Measurements from ENCODE around the gene SNX9.
"Not testable (repeated sequence)": the region's sequence is repeated elsewhere in the genome, so short reads cannot be mapped to it uniquely, and the experiment has no call there.

SNX9 gene

DNA sequence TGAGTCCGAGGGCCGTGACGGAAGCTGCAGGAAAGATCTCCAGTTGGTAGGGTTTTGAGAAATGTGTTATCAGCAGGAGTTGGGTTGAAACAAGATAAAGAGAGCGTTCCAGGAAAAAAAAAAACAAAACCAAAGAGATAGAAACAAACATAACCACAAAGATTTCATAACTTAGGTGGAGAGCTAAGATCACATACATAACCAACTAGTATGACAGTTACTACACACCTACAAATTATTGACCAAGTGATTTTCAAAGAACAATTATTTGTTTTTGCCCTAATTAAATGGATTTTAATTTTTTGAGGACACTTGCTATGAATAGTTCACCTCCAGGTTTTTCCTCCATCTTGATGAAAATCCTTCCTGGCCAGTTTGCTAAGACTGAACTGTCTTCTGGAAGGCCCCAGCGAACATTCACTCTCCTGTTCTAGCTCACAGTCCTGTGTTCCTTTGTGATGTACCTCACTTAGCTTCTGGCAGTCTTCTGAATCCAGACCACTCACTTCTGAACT, 69.4 kb downstream of the SNX9 start:
- no peak for FAIRE-seq

DNA sequence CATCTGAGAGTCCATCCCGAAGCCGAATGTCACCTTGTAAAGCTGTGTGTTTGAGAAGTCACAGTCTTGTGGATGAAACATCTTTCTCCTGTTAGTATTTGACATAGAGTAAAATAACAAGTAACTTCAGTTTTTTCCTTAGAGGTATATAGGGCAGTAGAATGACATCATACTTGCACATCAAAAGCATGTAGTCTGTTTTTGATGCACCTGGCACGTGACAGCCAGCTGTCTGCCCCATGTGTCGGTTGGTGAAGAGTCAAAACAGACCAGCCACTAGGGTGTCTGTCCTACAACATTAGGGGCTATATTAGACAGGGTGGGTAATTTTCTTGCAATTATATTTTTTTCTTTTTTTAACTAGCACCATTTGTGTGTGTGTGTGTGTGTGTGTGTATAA, 70.2 kb downstream of the SNX9 start:
- FAIRE-seq: no peak

GRCh38 chr6:157895585-157895984, 72.5 kb downstream of the SNX9 start:
- FAIRE-seq: no peak

DNA sequence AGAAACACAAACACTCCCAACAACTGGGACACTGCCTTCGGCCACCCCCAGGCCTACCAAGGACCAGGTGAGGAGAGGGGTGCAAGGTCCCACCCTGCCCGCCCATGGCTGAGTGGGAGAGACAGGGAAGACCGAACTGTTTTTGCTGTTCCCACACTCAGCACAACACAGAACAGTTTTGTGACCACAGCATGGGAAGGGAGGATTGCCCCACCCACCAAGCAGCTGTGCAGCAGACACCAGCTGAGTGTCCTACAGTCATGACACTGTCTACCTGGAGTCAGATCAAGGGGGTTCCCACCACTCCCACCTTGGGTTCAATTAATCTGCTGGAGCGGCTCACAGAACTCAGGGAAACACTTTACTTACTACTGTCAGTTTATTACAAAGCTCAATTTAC, 73.9 kb downstream of the SNX9 start:
- FAIRE-seq: no peak

GRCh38 chr6:157898169-157898568, 75.1 kb downstream of the SNX9 start:
- no peak for FAIRE-seq

DNA sequence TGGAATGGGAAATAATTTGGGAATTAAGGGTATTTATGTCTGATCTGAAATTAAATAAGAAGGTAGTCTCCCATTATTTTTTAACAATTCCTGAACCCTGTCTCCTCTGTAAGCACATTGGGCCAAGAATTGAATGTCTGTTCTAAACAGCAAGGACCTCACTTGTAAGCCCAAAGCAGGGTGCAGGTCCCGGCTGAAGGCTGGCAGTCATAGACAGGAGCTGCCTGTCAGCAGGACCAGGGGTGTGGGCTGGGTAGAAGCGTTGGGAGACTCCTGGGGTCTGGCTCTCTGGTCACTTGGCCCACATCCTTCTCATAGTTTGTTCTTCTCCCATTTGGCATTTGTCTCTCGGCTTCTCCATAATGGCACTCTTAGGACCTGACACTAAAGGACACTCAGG, 75.6 kb downstream of the SNX9 start:
- no peak for FAIRE-seq

DNA sequence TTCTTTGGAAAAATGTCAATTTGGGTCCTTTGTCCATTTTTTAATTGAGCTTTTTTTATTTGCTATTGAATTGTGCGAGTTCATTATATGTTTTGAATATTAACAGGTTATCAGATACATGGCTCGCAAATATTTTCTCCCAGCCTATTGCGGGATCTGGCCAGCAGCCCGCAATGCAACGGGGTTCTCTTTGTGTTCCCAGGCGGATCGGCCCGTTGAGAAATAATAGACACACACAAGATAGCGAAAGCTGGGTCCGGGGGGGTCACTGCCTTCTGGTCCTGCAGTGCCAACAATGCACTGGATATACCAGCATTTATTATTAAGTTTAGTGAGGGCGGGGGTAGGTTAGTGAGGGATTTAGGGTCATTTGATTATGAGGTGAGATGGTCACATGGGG, 77.2 kb downstream of the SNX9 start:
- not testable (repeated sequence) for FAIRE-seq

- not testable (repeated sequence) for FAIRE-seq
Measured at GRCh38 chr6:157900751-157901150, 77.7 kb downstream of the SNX9 start.

- FAIRE-seq: no peak
Measured at GRCh38 chr6:157904999-157905398, 82.0 kb downstream of the SNX9 start.

DNA sequence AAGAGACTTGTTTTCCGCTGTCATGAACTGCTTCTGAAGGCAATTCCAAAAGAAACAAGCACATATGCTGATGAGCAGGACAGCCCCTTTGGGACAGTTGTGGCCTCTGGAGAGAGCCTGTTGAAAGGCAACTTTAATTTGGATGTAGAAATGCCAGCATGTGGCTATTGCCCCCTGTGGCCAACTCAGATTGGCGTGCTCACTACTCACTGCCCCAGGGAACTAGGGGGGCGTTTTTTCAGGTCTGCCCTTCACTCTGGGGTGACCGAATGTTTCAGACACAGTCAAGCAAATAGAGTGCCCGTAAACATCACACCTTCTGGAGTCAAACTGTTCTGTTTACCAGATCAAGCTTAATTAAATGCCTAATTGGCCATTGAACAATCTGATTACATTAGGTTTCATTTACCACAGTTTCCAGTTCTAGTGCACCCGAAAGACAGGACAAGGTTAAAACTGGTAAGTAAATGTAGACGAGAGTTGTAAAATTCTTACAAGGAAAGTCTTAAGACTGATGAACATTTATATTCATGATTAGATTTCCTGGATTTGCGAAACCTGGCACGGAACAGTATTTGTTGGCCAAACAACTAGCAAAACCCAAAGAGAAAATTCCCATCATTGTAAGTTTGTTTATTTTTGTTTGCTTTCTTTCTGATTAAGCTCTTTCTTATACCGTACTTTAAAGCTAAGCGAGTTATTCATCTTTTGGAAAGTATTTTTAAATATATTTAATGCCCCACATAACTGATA, 82.7 kb downstream of the SNX9 start:
- FAIRE-seq: no peak

DNA sequence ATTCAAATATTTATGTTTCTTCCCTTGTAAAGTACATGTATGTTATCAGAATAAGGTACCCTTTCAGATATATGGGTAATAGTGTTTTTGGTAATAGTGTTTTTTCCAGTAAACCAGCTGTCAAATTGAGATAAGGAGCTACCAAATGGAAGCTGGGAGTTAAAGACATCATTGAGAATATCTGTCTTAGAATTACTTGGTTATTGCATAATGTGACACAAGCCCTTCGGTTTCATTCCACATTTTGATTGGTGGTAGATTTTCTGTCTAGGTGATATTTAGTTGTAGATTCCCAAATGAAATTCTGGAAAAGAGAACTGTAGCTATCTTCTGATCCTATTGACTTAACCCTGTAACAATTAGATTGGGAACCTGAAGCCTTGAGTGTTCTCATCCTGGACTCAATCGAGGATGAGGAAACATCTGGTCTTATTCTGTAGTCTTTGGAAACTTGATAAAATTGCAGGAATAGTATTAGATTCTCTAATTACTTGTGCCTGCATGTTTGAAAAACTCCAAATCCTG, 83.6 kb downstream of the SNX9 start:
- FAIRE-seq: no peak

DNA sequence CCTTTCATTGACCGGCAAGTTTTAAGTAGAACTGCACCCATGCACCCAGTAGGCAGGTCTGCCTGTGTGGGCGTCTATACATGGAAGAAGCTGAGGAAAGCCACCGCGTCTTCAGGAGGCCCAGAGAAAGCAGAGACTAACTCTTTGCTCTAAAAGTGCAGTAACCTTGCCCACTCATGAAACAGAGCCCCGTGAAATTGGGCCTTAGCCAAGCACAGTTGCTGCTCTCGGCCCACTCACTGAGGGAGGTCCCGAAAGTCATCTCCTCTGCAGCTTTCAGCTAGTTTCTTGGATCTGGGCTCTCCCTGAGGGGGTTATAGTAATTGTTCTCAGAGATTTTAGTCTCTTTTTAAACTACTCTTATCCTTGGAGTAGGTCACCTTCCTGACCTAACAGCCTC, 84.6 kb downstream of the SNX9 start:
- no peak for FAIRE-seq

GRCh38 chr6:157908369-157909281, 85.6 kb downstream of the SNX9 start:
- no peak for FAIRE-seq

GRCh38 chr6:157909282-157909664, 86.2 kb downstream of the SNX9 start:
- FAIRE-seq: no peak

DNA sequence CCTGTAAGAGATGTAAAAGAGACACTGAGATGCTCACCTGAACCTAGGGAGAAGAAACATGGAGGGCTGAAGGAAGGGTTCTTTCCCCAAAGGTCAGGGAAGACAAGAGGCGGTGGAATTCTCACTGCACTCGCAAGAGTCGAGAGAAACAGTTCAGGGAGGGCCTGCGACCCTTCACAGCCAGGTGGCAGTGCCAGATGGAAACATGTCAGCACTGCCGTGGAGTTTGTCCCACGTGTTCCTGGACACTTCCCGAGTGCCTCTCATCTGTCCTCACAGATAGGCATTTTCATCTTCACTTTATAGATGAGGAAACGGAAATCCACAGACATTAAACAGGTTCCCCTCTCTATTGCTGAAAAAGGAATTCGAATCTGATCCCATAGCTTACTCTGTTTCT, 88.2 kb downstream of the SNX9 start:
- no peak for FAIRE-seq

DNA sequence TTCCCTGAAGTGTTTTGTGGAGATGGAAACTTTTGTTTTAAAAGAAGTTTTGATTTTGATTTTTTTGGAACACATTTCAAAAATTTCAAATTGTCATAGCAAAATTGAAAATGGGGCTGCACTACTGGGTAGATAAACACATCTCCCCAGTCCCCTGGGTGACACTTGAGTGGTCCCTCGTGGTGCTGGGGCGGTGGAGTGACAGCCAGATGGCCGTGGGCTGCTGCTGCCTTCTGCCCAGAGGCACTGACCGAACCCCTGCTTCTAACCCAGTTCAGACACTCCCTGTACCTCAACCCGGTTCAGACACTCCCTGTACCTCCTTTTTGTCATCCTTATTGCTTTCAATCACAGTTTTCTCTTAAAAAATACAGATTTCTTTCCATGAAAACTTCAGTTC, 88.7 kb downstream of the SNX9 start:
- FAIRE-seq: no peak

GRCh38 chr6:157912326-157912725, 89.3 kb downstream of the SNX9 start:
- no peak for FAIRE-seq

DNA sequence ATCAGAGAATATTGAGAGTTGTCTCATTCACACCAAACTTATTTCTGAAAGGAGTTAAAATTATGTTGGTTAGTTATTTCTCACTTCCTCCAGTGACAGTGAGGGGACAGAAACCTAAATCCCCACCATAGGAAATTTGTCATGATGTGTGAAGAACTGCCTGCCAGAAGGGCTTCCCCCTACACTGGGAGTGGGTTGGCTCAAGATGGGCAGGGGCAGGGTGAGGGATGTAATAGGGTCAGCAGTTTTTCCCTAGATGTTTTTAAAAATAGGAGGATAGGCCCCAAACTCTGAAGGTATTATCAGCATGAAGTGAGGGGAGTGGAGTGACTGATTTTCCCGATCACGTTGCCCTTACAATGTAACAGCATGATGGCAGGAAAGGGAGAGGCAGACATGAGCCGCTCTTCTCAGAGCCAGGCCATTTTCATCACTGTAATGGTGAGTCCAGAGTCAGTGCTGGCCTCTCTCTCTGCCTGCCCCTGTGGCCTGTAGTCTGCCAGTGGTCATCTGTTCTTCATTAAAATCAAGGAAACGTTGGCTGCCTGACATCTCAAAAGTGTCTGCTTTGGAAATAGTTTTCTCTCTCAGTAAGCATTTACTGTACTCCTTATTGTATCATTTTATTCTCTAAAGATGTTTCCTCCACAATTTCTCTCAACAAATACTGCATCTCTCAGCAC, 98.8 kb downstream of the SNX9 start:
- FAIRE-seq: no peak

DNA sequence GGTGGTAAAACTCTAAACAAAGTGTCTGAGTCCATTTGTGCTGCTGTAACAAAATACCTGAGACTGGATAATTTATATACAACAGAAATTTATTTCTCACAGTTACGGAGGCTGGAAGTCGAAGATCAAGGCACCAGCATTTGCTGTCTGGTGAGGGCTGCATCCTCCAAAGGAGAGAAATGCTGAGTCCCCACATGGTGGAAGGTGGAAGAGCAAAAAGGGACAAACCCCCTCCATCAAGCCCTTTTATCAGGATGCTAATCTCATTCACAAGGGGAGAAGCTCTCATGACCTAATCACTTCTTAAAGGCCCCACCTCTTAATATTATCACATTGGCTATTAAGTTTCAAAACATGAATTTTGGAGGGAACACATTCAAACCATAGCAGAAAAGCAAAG, 102.7 kb downstream of the SNX9 start:
- FAIRE-seq: no peak

DNA sequence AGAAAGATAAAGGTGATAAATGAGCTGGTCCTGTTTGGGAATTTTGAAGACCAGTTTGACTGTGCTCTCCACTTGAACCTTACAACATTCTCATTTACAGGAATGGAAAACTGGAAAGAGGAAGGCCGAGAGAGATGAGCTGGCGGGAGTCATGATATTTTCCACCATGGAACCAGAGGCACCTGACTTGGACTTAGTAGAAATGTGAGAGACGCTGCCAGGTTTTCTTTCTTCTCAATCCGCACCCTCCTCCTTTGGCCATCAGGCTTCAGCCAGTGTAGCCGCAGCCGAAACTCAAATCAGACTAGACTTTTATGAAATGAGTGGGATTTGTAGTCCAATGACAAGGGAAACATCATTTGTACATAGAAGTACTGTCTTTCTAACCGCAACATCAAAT, 104.0 kb downstream of the SNX9 start:
- FAIRE-seq: no peak

GRCh38 chr6:157928428-157928827, 105.4 kb downstream of the SNX9 start:
- no peak for FAIRE-seq

GRCh38 chr6:157929076-157929475, 106.0 kb downstream of the SNX9 start:
- FAIRE-seq: no peak

GRCh38 chr6:157929765-157930319, 106.8 kb downstream of the SNX9 start:
- no peak for FAIRE-seq
